Left ventricle myocardium inferior (tissue), 1 donor: ENCODE data around the gene SLC22A5. TPM values are rescaled to one million over a fixed set of nuclear protein-coding genes. Genes with fewer than 3 reads are reported as not detected.

Experiments
- microRNA-seq: library from miRNA; unstranded; fragments of <30 nt; microRNA quantifications from one replicate; pipeline ENCODE4 v1.2.0, GENCODE V29; 2020
- total RNA-seq: library from RNA; stranded (reverse); fragmentation: NEBNext Ultra II Directional; extraction: Animal tissue kit (Norgen Biotek cat#: 25700); gene quantifications from one replicate; pipeline ENCODE4 v1.2.1, GENCODE V29; 2021
- donor health status: DM: no; HTN: yes; CAD: no; lungs with severe emphysema.

Gene SLC22A5
- total RNA-seq, 1 donor from 2014 or later = 20.8 TPM

Small RNA genes within 50 kb of the gene (microRNA-seq; reads per million reads assigned to microRNA genes)
- not detected for gene MIR3936

Other genes with a start within 250 kb of the SLC22A5 start
- 80.5 TPM for gene P4HA2, start 141.9 kb upstream of the SLC22A5 start, total RNA-seq
- gene PDLIM4, start 112.0 kb upstream of the SLC22A5 start, total RNA-seq = 4.8 TPM
- 2.0 TPM for gene SLC22A4, start 75.3 kb upstream of the SLC22A5 start, total RNA-seq
- 10.9 TPM for gene IRF1, start 121.1 kb downstream of the SLC22A5 start, total RNA-seq
- not detected for gene IL5, start 173.8 kb downstream of the SLC22A5 start, total RNA-seq
- gene RAD50, start 187.3 kb downstream of the SLC22A5 start, total RNA-seq = 33.4 TPM